HepG2 (cell line): ENCODE measurements around the gene LRFN2. TPM values are rescaled to one million over a fixed set of nuclear protein-coding genes. Genes with fewer than 3 reads are reported as not detected.

Experiments
- ATAC-seq: fragments of 200-7000 bp; cut with Tn5 transposase; 3 replicates; pipeline ENCODE4 v1.9.1; 2020; ENCODE audit warnings: mild to moderate bottlenecking, moderate library complexity
- BruUV-seq: library from RNA; stranded (reverse); fragments of 400-500 nt; replicated peaks from 2 replicates; lab custom pipeline; 2021; lab: Mats Ljungman, UMichigan
- CTCF ChIA-PET: fragments of 300-600 bp; formaldehyde crosslinking; extraction: SDS; loops from one replicate; lab custom pipeline; 2021; ENCODE audit warnings: low total read pairs, inconsistent platforms, low intra/inter-chr PET ratio; lab: Yijun Ruan, JAX
- POLR2A ChIA-PET: fragments of 350-600 bp; sonication (Branson Sonifier 250); formaldehyde crosslinking; loops from one replicate; lab custom pipeline; 2020; ENCODE audit warnings: antibody characterized with exemption, inconsistent platforms; lab: Yijun Ruan, JAX
- DNase-seq: peaks from one replicate; pipeline ENCODE4 v3.0.0-alpha.2; 2015; ENCODE audit warnings: low spot score
- FAIRE-seq: peaks from 3 replicates; lab custom pipeline; 2011; peaks lifted over from hg19 to GRCh38; lab: Jason Lieb, UNC
- H2AFZ ChIP-seq: one replicate; pipeline ENCODE4 v1.6.1; 2011; ENCODE audit warnings: low read length, inconsistent platforms
- H3K27ac ChIP-seq: fragments of 300-600 bp; 3 replicates; pipeline ENCODE4 v1.8.0; 2011; ENCODE audit warnings: mixed run types, mild to moderate bottlenecking, mixed read lengths, low read length, inconsistent platforms; ENCODE audit not compliant: insufficient read depth; ENCODE audit errors: extremely low read length
- H3K27me3 ChIP-seq, 2 experiments: fragments of 200-600 bp in 1 of 2; 2 replicates in 1 of 2; 3 replicates in 1 of 2; pipeline versions ENCODE4 v1.6.0 to v1.8.0; 2011; ENCODE audit warnings: low read length in 2 of 2, mild to moderate bottlenecking in 2 of 2, moderate library complexity in 2 of 2, inconsistent platforms in 1 of 2; ENCODE audit not compliant: insufficient read depth in 2 of 2, control insufficient read depth in 1 of 2
- H3K36me3 ChIP-seq, 2 experiments: fragments of 200-600 bp in 1 of 2; replicated peaks in 1 of 2; 2 replicates in 1 of 2; 3 replicates in 1 of 2; pipeline versions ENCODE4 v1.5.1 to v1.8.0; 2011; ENCODE audit warnings: low read length in 2 of 2, inconsistent platforms in 1 of 2; ENCODE audit not compliant: insufficient read depth in 2 of 2, control insufficient read depth in 1 of 2
- H3K4me1 ChIP-seq: 2 replicates; pipeline ENCODE4 v1.5.1; 2012; ENCODE audit warnings: low read length, inconsistent platforms; ENCODE audit not compliant: insufficient read depth
- H3K4me2 ChIP-seq: 2 replicates; pipeline ENCODE4 v1.6.0; 2011; ENCODE audit warnings: low read depth, low read length, inconsistent platforms
- H3K4me3 ChIP-seq, 3 experiments: fragments of 200-600 bp in 1 of 3; sonication (generic), shearing (Covaris generic) in 1 of 3; replicated peaks in 1 of 3; 2 replicates each; pipeline ENCODE4 v1.5.1; 2011 to 2016; ENCODE audit warnings: low read length in 3 of 3, inconsistent platforms in 2 of 3, low read depth in 2 of 3, mild to moderate bottlenecking in 2 of 3, control low read depth in 1 of 3, mixed read lengths in 1 of 3; ENCODE audit not compliant: insufficient read depth in 1 of 3
- H3K79me2 ChIP-seq: one replicate; pipeline ENCODE4 v1.6.1; 2011; ENCODE audit warnings: low read length, inconsistent platforms; ENCODE audit not compliant: insufficient read depth
- H3K9ac ChIP-seq: 2 replicates; pipeline ENCODE4 v1.6.0; 2011; ENCODE audit warnings: mild to moderate bottlenecking, low read depth, low read length, inconsistent platforms; ENCODE audit not compliant: insufficient read depth
- H3K9me3 ChIP-seq: 2 replicates; pipeline ENCODE4 v1.5.1; 2012; ENCODE audit warnings: mild to moderate bottlenecking, low read length
- H4K20me1 ChIP-seq: 2 replicates; pipeline ENCODE4 v1.6.0; 2011; ENCODE audit warnings: inconsistent platforms, mild to moderate bottlenecking, low read length, moderate library complexity; ENCODE audit not compliant: insufficient read depth
- BRD4 ChIP-seq: sonication (generic); formaldehyde crosslinking; IDR thresholded peaks from 2 replicates; pipeline ENCODE4 v1.4.0; 2020; ENCODE audit warnings: missing genetic modification reagents
- HINFP ChIP-seq: sonication (generic); formaldehyde crosslinking; IDR thresholded peaks from 2 replicates; pipeline ENCODE4 v1.4.0; 2020; ENCODE audit warnings: low read depth, mild to moderate bottlenecking, missing genetic modification reagents
- KAT2B ChIP-seq: fragments of 150-350 bp; IDR thresholded peaks from 2 replicates; pipeline ENCODE4 v1.6.1; 2014; ENCODE audit warnings: low read depth, low read length, borderline replicate concordance
- NPAS2 ChIP-seq: sonication (generic); formaldehyde crosslinking; IDR thresholded peaks from 2 replicates; pipeline ENCODE4 v1.8.0; 2022; ENCODE audit warnings: mild to moderate bottlenecking, missing genetic modification reagents, borderline replicate concordance
- ONECUT2 ChIP-seq: sonication (generic); formaldehyde crosslinking; IDR thresholded peaks from 2 replicates; pipeline ENCODE4 v1.4.0; 2020; ENCODE audit warnings: missing genetic modification reagents
- PAX8 ChIP-seq: sonication (generic); formaldehyde crosslinking; IDR thresholded peaks from 2 replicates; pipeline ENCODE4 v1.8.0; 2022; ENCODE audit warnings: mild to moderate bottlenecking, missing genetic modification reagents, borderline replicate concordance
- RBFOX2 ChIP-seq: fragments of 200-400 bp; formaldehyde crosslinking; IDR thresholded peaks from 2 replicates; pipeline ENCODE4 v1.6.1; 2017; ENCODE audit warnings: low read depth, mild to moderate bottlenecking, low read length
- REL ChIP-seq: sonication (generic); formaldehyde crosslinking; conservative IDR thresholded peaks from 2 replicates; pipeline ENCODE4 v1.8.0; 2022; ENCODE audit warnings: mild to moderate bottlenecking, missing genetic modification reagents, moderate library complexity
- RFX5 ChIP-seq: IDR thresholded peaks from 2 replicates; pipeline ENCODE4 v1.6.1; 2011; ENCODE audit warnings: low read depth, low read length, improper control_type of control experiment
- SATB2 ChIP-seq: sonication (generic); formaldehyde crosslinking; IDR thresholded peaks from 2 replicates; pipeline ENCODE4 v1.5.0; 2020; ENCODE audit warnings: missing genetic modification reagents
- ZBTB26 ChIP-seq: IDR thresholded peaks from 2 replicates; pipeline ENCODE4 v1.6.1; 2016; ENCODE audit warnings: missing compliant biosample characterization, missing genetic modification reagents, borderline replicate concordance
- ZBTB7B ChIP-seq: sonication (generic); formaldehyde crosslinking; IDR thresholded peaks from 2 replicates; pipeline ENCODE4 v1.4.0; 2020; ENCODE audit warnings: missing genetic modification reagents
- ZFYVE20 ChIP-seq: sonication (generic); formaldehyde crosslinking; IDR thresholded peaks from 2 replicates; pipeline ENCODE4 v1.8.0; 2023; ENCODE audit warnings: low read depth, mild to moderate bottlenecking, moderate library complexity, missing genetic modification reagents, borderline replicate concordance
- ZMAT3 ChIP-seq: sonication (generic); formaldehyde crosslinking; conservative IDR thresholded peaks from 2 replicates; pipeline ENCODE4 v1.7.0; 2021; ENCODE audit warnings: missing genetic modification reagents
- ZNF333 ChIP-seq: sonication (generic); formaldehyde crosslinking; IDR thresholded peaks from 2 replicates; pipeline ENCODE4 v1.4.0; 2020; ENCODE audit warnings: mild to moderate bottlenecking, missing genetic modification reagents, borderline replicate concordance
- ZNF33A ChIP-seq: sonication (generic); formaldehyde crosslinking; IDR thresholded peaks from 2 replicates; pipeline ENCODE4 v1.5.1; 2020; ENCODE audit warnings: missing genetic modification reagents, mild to moderate bottlenecking, moderate library complexity, borderline replicate concordance
- ZNF367 ChIP-seq: sonication (generic); formaldehyde crosslinking; IDR thresholded peaks from 2 replicates; pipeline ENCODE4 v1.4.0; 2020; ENCODE audit warnings: missing genetic modification reagents, borderline replicate concordance
- ZNF598 ChIP-seq: sonication (generic); formaldehyde crosslinking; IDR thresholded peaks from 2 replicates; pipeline ENCODE4 v1.5.1; 2020; ENCODE audit warnings: mild to moderate bottlenecking, missing genetic modification reagents, borderline replicate concordance
- ZNF883 ChIP-seq: sonication (generic); formaldehyde crosslinking; IDR thresholded peaks from 2 replicates; pipeline ENCODE4 v1.5.1; 2020; ENCODE audit warnings: mild to moderate bottlenecking, missing genetic modification reagents; ENCODE audit errors: not compliant biosample characterization
- WGBS: methylation state at CpG from one replicate; pipeline ENCODE4 v1.1.6; 2017; ENCODE audit warnings: low lambda C conversion rate; 5-methylcytosine and 5-hydroxymethylcytosine counted together
- in situ Hi-C: cut with HindIII; loops from 2 replicates; pipeline ENCODE4 v1.10.0; 2017; ENCODE audit warnings: low pct_unique_long_range_greater_than_20kb; ENCODE audit not compliant: extremely low pct_ligation_motif_present
- intact Hi-C: fragments of 100-400 bp; cut with micrococcal nuclease; formaldehyde crosslinking; loops from one replicate; pipeline ENCODE4 v1.10.0; 2022; ENCODE audit not compliant: unreplicated experiment
- polyA plus RNA-seq, 8 experiments: library from polyadenylated mRNA; depleted of rRNA in 3 of 8; stranded (reverse) in 7 of 8; unstranded in 1 of 8; fragments of >200 nt; fragmentation: Illumina TruSeq in 4 of 8; extraction: Trizol in 4 of 8; gene quantifications; 2 replicates each; pipeline versions ENCODE4 v1.2.1 to v1.2.3, GENCODE V29; 2011 to 2016; ENCODE audit warnings: low read depth in 4 of 8, missing spikeins in 1 of 8, mixed read lengths in 1 of 8; ENCODE audit not compliant: insufficient read depth in 1 of 8
- total RNA-seq, 5 experiments: library from RNA; depleted of rRNA; stranded (reverse); fragments of >200 nt; fragmentation: Illumina TruSeq; extraction: Trizol; gene quantifications; 2 replicates each; pipeline ENCODE4 v1.2.3, GENCODE V29; 2016; ENCODE audit warnings: low read depth in 1 of 5

LRFN2 gene
- total and polyA plus RNA-seq, 2 of the 13 experiments (the other 11 are each of a cell fraction or from before 2014, with no cell fraction given), result not detected

- in situ Hi-C loops, result no loop called here
- FAIRE-seq (no peak), DNase-seq (no peak), ATAC-seq (no peak)
- Histone ChIP-seq H3K9me3 (no peaks in the 10 kb centered on the region), H3K9ac (no peak overlapping the region), H3K4me3 (no peak overlapping the region), H3K4me2 (no peak overlapping the region), H2AFZ (no peak overlapping the region), H3K36me3 (no peaks in the 10 kb centered on the region), H3K27ac (no peak overlapping the region), H4K20me1 (no peaks in the 10 kb centered on the region), H3K79me2 (no peaks in the 10 kb centered on the region), H3K4me1 (no peaks in the 10 kb centered on the region), H3K27me3 (peaks cover 0 to 4% of the 10 kb centered on the region in 2 experiments; a peak in 2 of 5 replicates)
- no TSS peak for BruUV-seq
- POLR2A ChIA-PET, result no interaction called here
- intact Hi-C loops, result no loop called here
- CTCF ChIA-PET, result no interaction called here
- WGBS, result 34% methylated on average over 9 of the region's 40 CpGs
- TF ChIP-seq ZMAT3 (no peak), ZNF333 (CRISPR knock-in tag) (no peak), ZNF883 (CRISPR knock-in tag) (no peak), KAT2B (no peak), SATB2 (no peak), ZBTB26 (CRISPR knock-in tag) (no peak), NPAS2 (CRISPR knock-in tag) (no peak), ZNF367 (no peak), ZFYVE20 (no peak), BRD4 (no peak), RBFOX2 (no peak), PAX8 (CRISPR knock-in tag) (no peak), REL (no peak), ONECUT2 (CRISPR knock-in tag) (no peak), ZNF33A (CRISPR knock-in tag) (no peak), ZNF598 (CRISPR knock-in tag) (no peak), ZBTB7B (CRISPR knock-in tag) (no peak), HINFP (CRISPR knock-in tag) (no peak), RFX5 (no peak)
These were observed 195.2 kb downstream of the LRFN2 start for GRCh38 chr6:40391851-40392517.
